HEK293 (cell line): ENCODE measurements around the gene INPP5A.

ENCODE experiments used
- CTCF ChIA-PET: fragments of 350-600 bp; formaldehyde crosslinking; extraction: SDS; loops from one replicate; lab custom pipeline; 2021; ENCODE audit warnings: antibody characterized with exemption; lab: Yijun Ruan, JAX
- POLR2A ChIA-PET: fragments of 300-600 bp; formaldehyde crosslinking; extraction: SDS; loops from one replicate; lab custom pipeline; 2020; ENCODE audit warnings: antibody characterized with exemption, inconsistent platforms; lab: Yijun Ruan, JAX
- H3K27ac ChIP-seq: fragments of 200-500 bp; sonication (Bioruptor generic); 2 replicates; pipeline ENCODE4 v1.5.1; 2014; ENCODE audit warnings: low read depth, low read length, control low read depth, inconsistent platforms; ENCODE audit errors: extremely low read depth
- H3K36me3 ChIP-seq, 2 experiments: fragments of 200-500 bp in 1 of 2; sonication (Bioruptor generic) in 1 of 2; 1 replicate in 1 of 2; 2 replicates in 1 of 2; pipeline ENCODE4 v1.5.1; 2014 to 2017; ENCODE audit warnings: inconsistent platforms in 2 of 2, low read length in 2 of 2; ENCODE audit not compliant: control insufficient read depth in 2 of 2, insufficient read depth in 1 of 2
- H3K4me1 ChIP-seq: fragments of 200-500 bp; sonication (Bioruptor generic); 2 replicates; pipeline ENCODE4 v1.5.1; 2014; ENCODE audit warnings: mild to moderate bottlenecking, low read length, inconsistent platforms; ENCODE audit not compliant: control insufficient read depth, insufficient read depth
- H3K4me3 ChIP-seq: 2 replicates; pipeline ENCODE4 v1.5.1; 2011; ENCODE audit warnings: low read depth, mild to moderate bottlenecking, control low read depth, low read length, moderate library complexity
- H3K9me3 ChIP-seq: fragments of 200-500 bp; sonication (Bioruptor generic); 2 replicates; pipeline ENCODE4 v1.5.1; 2014; ENCODE audit warnings: low read depth, low read length, inconsistent platforms; ENCODE audit not compliant: control insufficient read depth, insufficient read depth
- IKZF3 ChIP-seq: fragments of 450-650 bp; IDR thresholded peaks from 2 replicates; pipeline ENCODE4 v1.5.0; 2018; ENCODE audit warnings: missing biosample characterization, mild to moderate bottlenecking, missing genetic modification characterization, moderate library complexity
- KLF10 ChIP-seq: fragments of 450-650 bp; IDR thresholded peaks from 2 replicates; pipeline ENCODE4 v1.5.1; 2018; ENCODE audit warnings: missing biosample characterization, mild to moderate bottlenecking, missing genetic modification characterization
- KLF9 ChIP-seq: fragments of 450-650 bp; formaldehyde crosslinking; IDR thresholded peaks from 2 replicates; pipeline ENCODE4 v1.5.1; 2016; ENCODE audit warnings: missing biosample characterization, missing genetic modification characterization, low read depth
- OVOL3 ChIP-seq: fragments of 450-650 bp; formaldehyde crosslinking; IDR thresholded peaks from 2 replicates; pipeline ENCODE4 v1.5.1; 2016; ENCODE audit warnings: missing biosample characterization, missing genetic modification characterization
- SP3 ChIP-seq: fragments of 450-650 bp; formaldehyde crosslinking; IDR thresholded peaks from 2 replicates; pipeline ENCODE4 v1.5.1; 2016; ENCODE audit warnings: missing biosample characterization, missing genetic modification characterization
- SP7 ChIP-seq: fragments of 450-650 bp; formaldehyde crosslinking; IDR thresholded peaks from 2 replicates; pipeline ENCODE4 v1.5.1; 2016; ENCODE audit warnings: missing biosample characterization, missing genetic modification characterization
- TCF7L2 ChIP-seq: IDR thresholded peaks from 2 replicates; pipeline ENCODE4 v1.6.1; 2011; ENCODE audit warnings: low read depth, mild to moderate bottlenecking, inconsistent platforms, low read length, moderate library complexity, borderline replicate concordance
- ZBTB17 ChIP-seq: fragments of 450-650 bp; formaldehyde crosslinking; IDR thresholded peaks from 2 replicates; pipeline ENCODE4 v1.5.1; 2016; ENCODE audit warnings: missing biosample characterization, missing genetic modification characterization
- ZEB2 ChIP-seq: fragments of 450-650 bp; formaldehyde crosslinking; IDR thresholded peaks from 2 replicates; pipeline ENCODE4 v1.5.1; 2016; ENCODE audit warnings: missing biosample characterization, missing genetic modification characterization
- ZFP3 ChIP-seq: fragments of 450-650 bp; formaldehyde crosslinking; IDR thresholded peaks from 2 replicates; pipeline ENCODE4 v1.5.1; 2016; ENCODE audit warnings: low read depth, missing biosample characterization, missing genetic modification characterization
- ZFP41 ChIP-seq: fragments of 450-650 bp; formaldehyde crosslinking; IDR thresholded peaks from 2 replicates; pipeline ENCODE4 v1.5.1; 2016; ENCODE audit warnings: missing biosample characterization, missing genetic modification characterization, borderline replicate concordance
- ZFP69B ChIP-seq: fragments of 450-650 bp; formaldehyde crosslinking; IDR thresholded peaks from 2 replicates; pipeline ENCODE4 v1.5.1; 2016; ENCODE audit warnings: missing biosample characterization, missing genetic modification characterization
- ZNF132 ChIP-seq: fragments of 450-650 bp; formaldehyde crosslinking; IDR thresholded peaks from 2 replicates; pipeline ENCODE4 v1.5.1; 2017; ENCODE audit warnings: missing biosample characterization, missing genetic modification characterization, borderline replicate concordance
- ZNF211 ChIP-seq: fragments of 450-650 bp; formaldehyde crosslinking; IDR thresholded peaks from 2 replicates; pipeline ENCODE4 v1.5.1; 2016; ENCODE audit warnings: low read depth, missing biosample characterization, missing genetic modification characterization
- ZNF214 ChIP-seq: fragments of 450-650 bp; formaldehyde crosslinking; IDR thresholded peaks from 2 replicates; pipeline ENCODE4 v1.5.1; 2017; ENCODE audit warnings: missing biosample characterization, mild to moderate bottlenecking, missing genetic modification characterization, borderline replicate concordance
- ZNF311 ChIP-seq: fragments of 450-650 bp; formaldehyde crosslinking; IDR thresholded peaks from 2 replicates; pipeline ENCODE4 v1.5.1; 2017; ENCODE audit warnings: missing biosample characterization, missing genetic modification characterization, borderline replicate concordance
- ZNF416 ChIP-seq: fragments of 450-650 bp; formaldehyde crosslinking; IDR thresholded peaks from 2 replicates; pipeline ENCODE4 v1.5.1; 2016; ENCODE audit warnings: missing biosample characterization, missing genetic modification characterization
- ZNF426 ChIP-seq: fragments of 450-650 bp; formaldehyde crosslinking; IDR thresholded peaks from 2 replicates; pipeline ENCODE4 v1.5.1; 2017; ENCODE audit warnings: missing biosample characterization, missing genetic modification characterization, mild to moderate bottlenecking, inconsistent platforms, moderate library complexity
- ZNF48 ChIP-seq: fragments of 450-650 bp; formaldehyde crosslinking; IDR thresholded peaks from 2 replicates; pipeline ENCODE4 v1.5.1; 2016; ENCODE audit warnings: missing biosample characterization, missing genetic modification characterization
- ZNF791 ChIP-seq: fragments of 450-650 bp; formaldehyde crosslinking; IDR thresholded peaks from 2 replicates; pipeline ENCODE4 v1.5.1; 2016; ENCODE audit warnings: missing biosample characterization, missing genetic modification characterization
- TF ChIP-seq, protein P1 (sequence below): fragments of 450-650 bp; formaldehyde crosslinking; IDR thresholded peaks from 2 replicates; pipeline ENCODE4 v1.5.1; 2016; ENCODE audit warnings: missing biosample characterization, missing genetic modification characterization
- TF ChIP-seq, protein P2 (sequence below): fragments of 450-650 bp; formaldehyde crosslinking; IDR thresholded peaks from 2 replicates; pipeline ENCODE4 v1.5.1; 2016; ENCODE audit warnings: missing biosample characterization, missing genetic modification characterization

The INPP5A gene

GRCh38 chr10:132526676-132527075 is 10.9 kb upstream of the INPP5A start:
- CTCF ChIA-PET: interaction anchor here (1.0 kb wide), 1 partner anchor 8 kb away, joined by 3 read pairs; no protein-coding TSS in a partner anchor
- no peaks in the 10 kb centered on the region; the same call in 1 of the 2 replicates for H3K9me3 ChIP-seq
- H3K4me3 ChIP-seq: no peak overlapping the region
- POLR2A ChIA-PET: interaction anchor here (0.6 kb wide), 1 partner anchor 122 kb away, joined by 3 read pairs; no protein-coding TSS in a partner anchor
- H3K27ac ChIP-seq: no peak overlapping the region
- H3K36me3 ChIP-seq: no peaks in the 10 kb centered on the region
- H3K4me1 ChIP-seq: no peaks in the 10 kb centered on the region
- no peak for TF ChIP-seq ZFP41 (tag by site-specific recombination)
- no peak for TF ChIP-seq ZNF416 (tag by site-specific recombination)
- TF ChIP-seq ZNF211 (tag by site-specific recombination): no peak
- TF ChIP-seq ZEB2 (tag by site-specific recombination): no peak
- no peak for TF ChIP-seq SP3 (tag by site-specific recombination)

GRCh38 chr10:132527339-132528063 is 10.1 kb upstream of the INPP5A start:
- Histone ChIP-seq H3K9me3 (no peaks in the 10 kb centered on the region; the same call in 1 of the 2 replicates), H3K4me1 (no peaks in the 10 kb centered on the region), H3K4me3 (no peak overlapping the region), H3K27ac (no peak overlapping the region), H3K36me3 (no peaks in the 10 kb centered on the region)
- CTCF ChIA-PET: no interaction called here
- POLR2A ChIA-PET: no interaction called here
- no peak for TF ChIP-seq ZBTB17
- TF ChIP-seq ZNF311 (tag by site-specific recombination): no peak
- TF ChIP-seq ZFP3 (tag by site-specific recombination): no peak
- TF ChIP-seq ZNF48 (tag by site-specific recombination): no peak
- no peak for TF ChIP-seq ZNF214 (tag by site-specific recombination)
- TF ChIP-seq SP7: no peak
- TF ChIP-seq ZFP41 (tag by site-specific recombination): no peak
- no peak for TF ChIP-seq ZNF791 (tag by site-specific recombination)
- no peak for TF ChIP-seq TCF7L2
- no peak for TF ChIP-seq KLF9 (tag by site-specific recombination)
- TF ChIP-seq KLF10 (tag by site-specific recombination): no peak
- TF ChIP-seq, protein P1, sequence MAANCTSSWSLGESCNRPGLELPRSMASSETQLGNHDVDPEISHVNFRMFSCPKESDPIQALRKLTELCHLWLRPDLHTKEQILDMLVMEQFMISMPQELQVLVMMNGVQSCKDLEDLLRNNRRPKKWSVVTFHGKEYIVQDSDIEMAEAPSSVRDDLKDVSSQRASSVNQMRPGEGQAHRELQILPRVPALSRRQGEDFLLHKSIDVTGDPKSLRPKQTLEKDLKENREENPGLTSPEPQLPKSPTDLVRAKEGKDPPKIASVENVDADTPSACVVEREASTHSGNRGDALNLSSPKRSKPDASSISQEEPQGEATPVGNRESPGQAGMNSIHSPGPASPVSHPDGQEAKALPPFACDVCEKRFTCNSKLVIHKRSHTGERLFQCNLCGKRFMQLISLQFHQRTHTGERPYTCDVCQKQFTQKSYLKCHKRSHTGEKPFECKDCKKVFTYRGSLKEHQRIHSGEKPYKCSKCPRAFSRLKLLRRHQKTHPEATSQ: no peak
- TF ChIP-seq ZNF132 (tag by site-specific recombination): no peak
- TF ChIP-seq ZNF426 (tag by site-specific recombination): no peak
- TF ChIP-seq OVOL3 (tag by site-specific recombination): no peak
- TF ChIP-seq, protein P2, sequence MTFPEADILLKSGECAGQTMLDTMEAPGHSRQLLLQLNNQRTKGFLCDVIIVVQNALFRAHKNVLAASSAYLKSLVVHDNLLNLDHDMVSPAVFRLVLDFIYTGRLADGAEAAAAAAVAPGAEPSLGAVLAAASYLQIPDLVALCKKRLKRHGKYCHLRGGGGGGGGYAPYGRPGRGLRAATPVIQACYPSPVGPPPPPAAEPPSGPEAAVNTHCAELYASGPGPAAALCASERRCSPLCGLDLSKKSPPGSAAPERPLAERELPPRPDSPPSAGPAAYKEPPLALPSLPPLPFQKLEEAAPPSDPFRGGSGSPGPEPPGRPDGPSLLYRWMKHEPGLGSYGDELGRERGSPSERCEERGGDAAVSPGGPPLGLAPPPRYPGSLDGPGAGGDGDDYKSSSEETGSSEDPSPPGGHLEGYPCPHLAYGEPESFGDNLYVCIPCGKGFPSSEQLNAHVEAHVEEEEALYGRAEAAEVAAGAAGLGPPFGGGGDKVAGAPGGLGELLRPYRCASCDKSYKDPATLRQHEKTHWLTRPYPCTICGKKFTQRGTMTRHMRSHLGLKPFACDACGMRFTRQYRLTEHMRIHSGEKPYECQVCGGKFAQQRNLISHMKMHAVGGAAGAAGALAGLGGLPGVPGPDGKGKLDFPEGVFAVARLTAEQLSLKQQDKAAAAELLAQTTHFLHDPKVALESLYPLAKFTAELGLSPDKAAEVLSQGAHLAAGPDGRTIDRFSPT: no peak
- TF ChIP-seq IKZF3: no peak
- no peak for TF ChIP-seq ZFP69B (tag by site-specific recombination)
